RCC 7860 (cell line): Measurements from ENCODE around the gene FOXC2.

ENCODE experiments used
- DNase-seq: peaks from one replicate; pipeline ENCODE4 v3.0.0-alpha.2; 2015; ENCODE audit warnings: low spot score
- FAIRE-seq: peaks from 2 replicates; lab custom pipeline; 2012; peaks lifted over from hg19 to GRCh38; lab: Jason Lieb, UNC

The FOXC2 gene

GRCh38 chr16:86532526-86532815 lies 34.2 kb upstream of the FOXC2 start:
- no peak for DNase-seq
- no peak for FAIRE-seq

GRCh38 chr16:86533076-86533475 lies 33.6 kb upstream of the FOXC2 start:
- DNase-seq: no peak
- no peak for FAIRE-seq

- DNase-seq (no peak), FAIRE-seq (no peak)
These were observed 32.8 kb upstream of the FOXC2 start for GRCh38 chr16:86533767-86534351.

GRCh38 chr16:86534779-86535615 lies 31.6 kb upstream of the FOXC2 start:
- FAIRE-seq (no peak), DNase-seq (no peak)

GRCh38 chr16:86536621-86537020 lies 30.0 kb upstream of the FOXC2 start:
- DNase-seq (no peak), FAIRE-seq (no peak)

- no peak for FAIRE-seq
- DNase-seq: no peak
These were observed 29.1 kb upstream of the FOXC2 start for GRCh38 chr16:86537486-86537885.

- FAIRE-seq: no peak
- no peak for DNase-seq
These were observed 28.3 kb upstream of the FOXC2 start for GRCh38 chr16:86538196-86538780.

GRCh38 chr16:86540894-86541293 lies 25.7 kb upstream of the FOXC2 start:
- FAIRE-seq (no peak), DNase-seq (no peak)

GRCh38 chr16:86541560-86541959 lies 25.1 kb upstream of the FOXC2 start:
- no peak for FAIRE-seq

GRCh38 chr16:86542756-86543750 lies 23.6 kb upstream of the FOXC2 start:
- DNase-seq (no peak), FAIRE-seq (no peak)

More at GRCh38 chr16:86541560-86541959, 25.1 kb upstream of the FOXC2 start:
- no peak for DNase-seq

GRCh38 chr16:86545481-86545880 lies 21.1 kb upstream of the FOXC2 start:
- DNase-seq (no peak), FAIRE-seq (no peak)

GRCh38 chr16:86545954-86546637 lies 20.5 kb upstream of the FOXC2 start:
- DNase-seq (no peak), FAIRE-seq (no peak)

GRCh38 chr16:86546638-86547013 lies 20.0 kb upstream of the FOXC2 start:
- FAIRE-seq: no peak
- no peak for DNase-seq

GRCh38 chr16:86547286-86547685 lies 19.3 kb upstream of the FOXC2 start:
- FAIRE-seq: no peak
- DNase-seq: no peak

GRCh38 chr16:86549076-86549892 lies 17.3 kb upstream of the FOXC2 start:
- no peak for DNase-seq
- FAIRE-seq: no peak

- FAIRE-seq (no peak), DNase-seq (no peak)
These were observed 16.8 kb upstream of the FOXC2 start for GRCh38 chr16:86549893-86550190.

- FAIRE-seq (no peak), DNase-seq (no peak)
These were observed 16.3 kb upstream of the FOXC2 start for GRCh38 chr16:86550281-86550680.

GRCh38 chr16:86553356-86553755 lies 13.3 kb upstream of the FOXC2 start:
- no peak for FAIRE-seq
- DNase-seq: no peak

GRCh38 chr16:86554599-86554916 lies 12.1 kb upstream of the FOXC2 start:
- DNase-seq (no peak), FAIRE-seq (no peak)
